ENCODE measurements around the gene SLC16A1. TPM values are rescaled to one million over a fixed set of nuclear protein-coding genes. Genes with fewer than 3 reads are reported as not detected.

Gene SLC16A1
- total RNA-seq, 4 donors from 2014 or later = 3.3 to 6.2 (median 5.5) TPM

GRCh38 chr1:112926858-112927257 lies 29.1 kb downstream of the SLC16A1 start:
- H3K4me1 ChIP-seq = no peaks in the 10 kb centered on the region
- WGBS, 2 donors = 93 to 100% methylated on average over 1 of the region's 1 CpG
- no peaks in the 10 kb centered on the region for H3K27me3 ChIP-seq
- H3K9me3 ChIP-seq = no peaks in the 10 kb centered on the region
- TF ChIP-seq CTCF (IDR thresholded peaks at IDR 0.05) = no peak
- no peak for TF ChIP-seq POLR2A (IDR thresholded peaks at IDR 0.05)
- no peaks in the 10 kb centered on the region for H3K36me3 ChIP-seq
- intact Hi-C loops (cut with DNase I) = no loop called here
- no peak overlapping the region for H3K4me3 ChIP-seq (replicated peaks in 1 of 3)
- H3K27ac ChIP-seq = no peak overlapping the region
- no peak for DNase-seq

GRCh38 chr1:112925015-112925414 lies 31.0 kb downstream of the SLC16A1 start:
- H3K27ac ChIP-seq = no peak overlapping the region
- H3K27me3 ChIP-seq = no peaks in the 10 kb centered on the region
- H3K4me1 ChIP-seq = no peaks in the 10 kb centered on the region
- H3K4me3 ChIP-seq (replicated peaks in 1 of 3) = no peak overlapping the region
- no peak for DNase-seq
- intact Hi-C loops (cut with DNase I) = no loop called here
- TF ChIP-seq CTCF (IDR thresholded peaks at IDR 0.05) = no peak
- no peak for TF ChIP-seq POLR2A (IDR thresholded peaks at IDR 0.05)
- H3K36me3 ChIP-seq = no peaks in the 10 kb centered on the region
- no peaks in the 10 kb centered on the region for H3K9me3 ChIP-seq
- 83 to 87% methylated on average over 3 of the region's 3 CpGs for WGBS, 2 donors

GRCh38 chr1:112923959-112924349 lies 32.0 kb downstream of the SLC16A1 start:
- Histone ChIP-seq H3K36me3 (no peaks in the 10 kb centered on the region), H3K27me3 (no peaks in the 10 kb centered on the region), H3K4me1 (no peaks in the 10 kb centered on the region), H3K9me3 (no peaks in the 10 kb centered on the region), H3K27ac (no peak overlapping the region), H3K4me3 (replicated peaks in 1 of 3) (no peak overlapping the region)
- no peak for TF ChIP-seq CTCF (IDR thresholded peaks at IDR 0.05)
- TF ChIP-seq POLR2A (IDR thresholded peaks at IDR 0.05) = no peak
- WGBS, 2 donors = 93 to 100% methylated on average over 3 to 5 of the region's 12 CpGs
- DNase-seq = no peak
- intact Hi-C loops (cut with DNase I) = no loop called here

- whole genome bisulfite sequencing, 2 donors = 98 to 99% methylated on average over 13 to 17 of the region's 25 CpGs
- DNase-seq = no peak
- intact Hi-C loops (cut with DNase I) = no loop called here
- Histone ChIP-seq H3K36me3 (no peaks in the 10 kb centered on the region), H3K9me3 (no peaks in the 10 kb centered on the region), H3K27ac (no peak overlapping the region), H3K27me3 (no peaks in the 10 kb centered on the region), H3K4me3 (replicated peaks in 1 of 3) (no peak overlapping the region), H3K4me1 (no peaks in the 10 kb centered on the region)
- TF ChIP-seq POLR2A (IDR thresholded peaks at IDR 0.05) (no peak), CTCF (IDR thresholded peaks at IDR 0.05) (no peak)
Observed at GRCh38 chr1:112923234-112923958, 32.6 kb downstream of the SLC16A1 start.

GRCh38 chr1:112911506-112912220 lies 44.3 kb downstream of the SLC16A1 start:
- TF ChIP-seq POLR2A (IDR thresholded peaks at IDR 0.05) (no peak), CTCF (IDR thresholded peaks at IDR 0.05) (no peak)
- DNase-seq = no peak
- 83 to 92% methylated on average over 5 of the region's 5 CpGs for WGBS, 2 donors
- H3K9me3 ChIP-seq = no peaks in the 10 kb centered on the region
- H3K4me1 ChIP-seq = no peaks in the 10 kb centered on the region
- no peaks in the 10 kb centered on the region for H3K27me3 ChIP-seq
- intact Hi-C loops (cut with DNase I) = no loop called here
- no peak overlapping the region for H3K27ac ChIP-seq
- no peaks in the 10 kb centered on the region for H3K36me3 ChIP-seq
- no peak overlapping the region for H3K4me3 ChIP-seq (replicated peaks in 1 of 3)

Measured in thyroid gland (tissue), 4 donors.